Neural cell (in vitro differentiated cells): ENCODE measurements around the gene NIP7. TPM values are rescaled to one million over a fixed set of nuclear protein-coding genes. Genes with fewer than 3 reads are reported as not detected.

Experiments
- H2AFZ ChIP-seq: fragments of 200-600, 300-800 bp; sonication (generic), shearing (Covaris generic); 2 replicates; pipeline ENCODE4 v1.6.0; 2014; ENCODE audit warnings: low read depth, mild to moderate bottlenecking, antibody characterized with exemption, low read length, moderate library complexity
- H3F3A ChIP-seq: fragments of 200-600 bp; shearing (Covaris generic); 2 replicates; pipeline ENCODE4 v1.6.1; 2016; ENCODE audit warnings: mild to moderate bottlenecking, moderate library complexity, mixed read lengths, antibody characterized with exemption, low read length; ENCODE audit not compliant: insufficient read depth, poor library complexity, severe bottlenecking
- H3K27ac ChIP-seq: fragments of 200-600, 300-800 bp; sonication (generic), shearing (Covaris generic); 2 replicates; pipeline ENCODE4 v1.5.1; 2014; ENCODE audit warnings: mild to moderate bottlenecking, low read length, moderate library complexity
- H3K27me3 ChIP-seq: fragments of 300-800, 200-600 bp; sonication (generic), shearing (Covaris generic); 2 replicates; pipeline ENCODE4 v1.6.0; 2014; ENCODE audit warnings: mild to moderate bottlenecking, low read depth, low read length, moderate library complexity; ENCODE audit not compliant: insufficient read depth
- H3K36me3 ChIP-seq: fragments of 300-800, 200-600 bp; sonication (generic), shearing (Covaris generic); 2 replicates; pipeline ENCODE4 v1.5.1; 2014; ENCODE audit warnings: mild to moderate bottlenecking, antibody characterized with exemption, low read length, moderate library complexity; ENCODE audit not compliant: insufficient read depth
- H3K4me2 ChIP-seq: fragments of 300-800, 200-600 bp; sonication (generic), shearing (Covaris generic); 2 replicates; pipeline ENCODE4 v1.6.0; 2014; ENCODE audit warnings: mild to moderate bottlenecking, low read length
- H3K4me3 ChIP-seq: fragments of 300-800, 200-600 bp; sonication (generic), shearing (Covaris generic); 2 replicates; pipeline ENCODE4 v1.5.1; 2014; ENCODE audit warnings: mild to moderate bottlenecking, low read length, moderate library complexity
- H3K79me2 ChIP-seq: fragments of 200-600 bp; shearing (Covaris generic); replicated peaks from 2 replicates; pipeline ENCODE4 v1.6.0; 2014; ENCODE audit warnings: mild to moderate bottlenecking, low read length, moderate library complexity; ENCODE audit not compliant: insufficient read depth
- H3K9ac ChIP-seq: fragments of 300-800, 200-600 bp; sonication (generic), shearing (Covaris generic); 2 replicates; pipeline ENCODE4 v1.6.1; 2016; ENCODE audit warnings: mild to moderate bottlenecking, low read length, mixed read lengths
- H3K9me2 ChIP-seq: fragments of 200-600 bp; shearing (Covaris generic); 2 replicates; pipeline ENCODE4 v1.6.1; 2016; ENCODE audit warnings: mild to moderate bottlenecking, low read length, mixed read lengths; ENCODE audit not compliant: insufficient read depth
- H3K9me3 ChIP-seq: fragments of 200-600, 300-800 bp; sonication (generic), shearing (Covaris generic); 2 replicates; pipeline ENCODE4 v1.6.1; 2016; ENCODE audit warnings: mild to moderate bottlenecking, mixed run types, low read length, moderate library complexity, mixed read lengths
- H4K20me1 ChIP-seq: fragments of 200-600 bp; shearing (Covaris generic); 2 replicates; pipeline ENCODE4 v1.6.1; 2016; ENCODE audit warnings: mild to moderate bottlenecking, mixed run types; ENCODE audit not compliant: insufficient read depth
- CTCF ChIP-seq: fragments of 450-650 bp; IDR thresholded peaks from 2 replicates; pipeline ENCODE4 v1.5.1; 2014; ENCODE audit warnings: antibody characterized with exemption, mild to moderate bottlenecking, moderate library complexity; ENCODE audit not compliant: poor library complexity, severe bottlenecking
- EP300 ChIP-seq: fragments of 450-650 bp; conservative IDR thresholded peaks from 2 replicates; pipeline ENCODE4 v1.6.1; 2014; ENCODE audit warnings: antibody characterized with exemption, mild to moderate bottlenecking, moderate library complexity; ENCODE audit not compliant: poor library complexity, severe bottlenecking
- EZH2 ChIP-seq: fragments of 200-600, 300-800 bp; shearing (Covaris generic), sonication (generic); IDR thresholded peaks from 2 replicates; pipeline ENCODE4 v1.6.1; 2014; ENCODE audit warnings: antibody characterized with exemption, low read length, borderline replicate concordance, mild to moderate bottlenecking; ENCODE audit not compliant: insufficient read depth, poor library complexity, severe bottlenecking
- MXI1 ChIP-seq: fragments of 450-650 bp; conservative IDR thresholded peaks from 2 replicates; pipeline ENCODE4 v1.6.1; 2014; ENCODE audit warnings: antibody characterized with exemption, mild to moderate bottlenecking; ENCODE audit not compliant: poor library complexity, severe bottlenecking
- POLR2AphosphoS5 ChIP-seq: IDR thresholded peaks from 2 replicates; pipeline ENCODE4 v1.6.1; 2012
- RAD21 ChIP-seq: fragments of 450-650 bp; conservative IDR thresholded peaks from 2 replicates; pipeline ENCODE4 v1.6.1; 2014; ENCODE audit warnings: antibody characterized with exemption, mild to moderate bottlenecking, moderate library complexity
- REST ChIP-seq: IDR thresholded peaks from 2 replicates; pipeline ENCODE4 v1.6.1; 2012; ENCODE audit warnings: borderline replicate concordance
- SMC3 ChIP-seq: fragments of 450-650 bp; conservative IDR thresholded peaks from 2 replicates; pipeline ENCODE4 v1.6.1; 2014; ENCODE audit warnings: antibody characterized with exemption, mild to moderate bottlenecking, moderate library complexity; ENCODE audit not compliant: poor library complexity
- polyA plus RNA-seq: library from polyadenylated mRNA; depleted of rRNA; stranded (reverse); fragments of >200 nt; gene quantifications from 2 replicates; pipeline ENCODE4 v1.2.3, GENCODE V29; 2014

The NIP7 gene
- polyA plus RNA-seq, 1 donor from 2014 or later, result 15.8 TPM

- Histone ChIP-seq H2AFZ (no peak overlapping the region), H3K4me2 (no peak overlapping the region), H3K27ac (no peak overlapping the region), H3K27me3 (no peaks in the 10 kb centered on the region), H3K4me3 (no peak overlapping the region), H3K9me3 (no peaks in the 10 kb centered on the region), H3K79me2 (peaks cover 8% of the 10 kb centered on the region), H3K9ac (no peak overlapping the region), H4K20me1 (peaks cover 6% of the 10 kb centered on the region), H3F3A (no peaks in the 10 kb centered on the region), H3K9me2 (no peaks in the 10 kb centered on the region), H3K36me3 (peaks cover 6% of the 10 kb centered on the region)
- TF ChIP-seq EP300 (no peak), RAD21 (no peak), EZH2 (no peak), CTCF (no peak), SMC3 (no peak)
Measured at GRCh38 chr16:69320740-69321073, 18.9 kb upstream of the NIP7 start.

GRCh38 chr16:69321080-69321479, 18.5 kb upstream of the NIP7 start:
- no peak for TF ChIP-seq MXI1
- TF ChIP-seq EZH2, result no peak
- no peak for TF ChIP-seq CTCF
- no peak for TF ChIP-seq POLR2AphosphoS5
- TF ChIP-seq EP300, result no peak
- TF ChIP-seq REST, result no peak
- no peaks in the 10 kb centered on the region for H3K27me3 ChIP-seq
- no peaks in the 10 kb centered on the region for H3K9me2 ChIP-seq
- H4K20me1 ChIP-seq, result peaks cover 6% of the 10 kb centered on the region
- no peak overlapping the region for H3K9ac ChIP-seq
- no peaks in the 10 kb centered on the region for H3K9me3 ChIP-seq
- no peak overlapping the region for H3K4me2 ChIP-seq
- H3K4me3 ChIP-seq, result no peak overlapping the region
- no peak overlapping the region for H3K27ac ChIP-seq
- peaks cover 11% of the 10 kb centered on the region for H3K79me2 ChIP-seq
- H3F3A ChIP-seq, result no peaks in the 10 kb centered on the region
- H2AFZ ChIP-seq, result no peak overlapping the region
- peaks cover 2% of the 10 kb centered on the region for H3K36me3 ChIP-seq
